ENCODE results near the gene TSHR. TPM values are rescaled to one million over a fixed set of nuclear protein-coding genes. Genes with fewer than 3 reads are reported as not detected.

TSHR gene
- total RNA-seq, 1 experiment from 2014 or later = not detected

- Mint-ChIP-seq H3K9me3 (no peaks in the 10 kb centered on the region), H3K27me3 (ENCODE audit: low read depth) (no peaks in the 10 kb centered on the region), H3K36me3 (no peaks in the 10 kb centered on the region), H3K4me1 (no peaks in the 10 kb centered on the region), H3K4me3 (no peak overlapping the region), H3K27ac (no peak overlapping the region)
- DNase-seq (ENCODE audit: low spot score) (no peak), ATAC-seq (no peak)
- CTCF ChIA-PET = no interaction called here
- TF ChIP-seq E2F5 (CRISPR knock-in tag; IDR thresholded peaks at IDR 0.05) (no peak), ZNF281 (CRISPR knock-in tag; IDR thresholded peaks at IDR 0.05) (no peak)
- POLR2A ChIA-PET = interaction anchor here (0.6 kb wide), 1 partner anchor 76 kb away, joined by 3 read pairs; the partner anchor contains the start of gene GTF2A1
Observed at GRCh38 chr14:81144824-81145603, 189.6 kb downstream of the TSHR start.

- no peak for TF ChIP-seq E2F5 (CRISPR knock-in tag; IDR thresholded peaks at IDR 0.05)
- TF ChIP-seq ERG (CRISPR knock-in tag; IDR thresholded peaks at IDR 0.05) = no peak
- no peak for TF ChIP-seq ZSCAN18 (CRISPR knock-in tag; IDR thresholded peaks at IDR 0.05)
- TF ChIP-seq ZNF512 (CRISPR knock-in tag; IDR thresholded peaks at IDR 0.05; ENCODE audit: borderline replicate concordance) = no peak
- TF ChIP-seq HMGXB4 (CRISPR knock-in tag; IDR thresholded peaks at IDR 0.05) = no peak
- no peak for TF ChIP-seq ZBTB43 (CRISPR knock-in tag; IDR thresholded peaks at IDR 0.05)
- no peak for TF ChIP-seq FOXP4 (CRISPR knock-in tag; IDR thresholded peaks at IDR 0.05)
- TF ChIP-seq ZNF396 (CRISPR knock-in tag; IDR thresholded peaks at IDR 0.05; ENCODE audit: borderline replicate concordance) = no peak
- no peak for TF ChIP-seq GRHL2 (CRISPR knock-in tag; IDR thresholded peaks at IDR 0.05; ENCODE audit: insufficient replicate concordance, severe bottlenecking)
- TF ChIP-seq ZBTB21 (CRISPR knock-in tag; IDR thresholded peaks at IDR 0.05; ENCODE audit: borderline replicate concordance) = no peak
- TF ChIP-seq PREB (CRISPR knock-in tag; IDR thresholded peaks at IDR 0.05; ENCODE audit: borderline replicate concordance) = no peak
- TF ChIP-seq TCF7 (CRISPR knock-in tag; IDR thresholded peaks at IDR 0.05; ENCODE audit: low read depth) = no peak
- no peak for TF ChIP-seq ZMAT4 (CRISPR knock-in tag; IDR thresholded peaks at IDR 0.05)
- Mint-ChIP-seq H3K27me3 (ENCODE audit: low read depth) (no peaks in the 10 kb centered on the region), H3K4me3 (no peak overlapping the region), H3K36me3 (no peaks in the 10 kb centered on the region), H3K9me3 (no peaks in the 10 kb centered on the region), H3K4me1 (no peaks in the 10 kb centered on the region), H3K27ac (no peak overlapping the region)
- DNase-seq (ENCODE audit: low spot score) = no peak
- no peak for ATAC-seq
- ChIA-PET POLR2A (no interaction called here), CTCF (no interaction called here)
Observed at GRCh38 chr14:81147140-81147897, 191.9 kb downstream of the TSHR start.
